Suprapubic skin (tissue), 4 donors: ENCODE results near the gene PCGF3.

Experiments used
- CTCF ChIP-seq, 2 donors: fragments of 200-600 bp in 1 of 2; fragments of 450-650 bp in 1 of 2; sonication (generic) in 1 of 2; IDR thresholded peaks; one replicate each; pipeline ENCODE4 v1.5.1; 2016 to 2019; ENCODE audit warnings: antibody characterized with exemption in 2 of 2, mild to moderate bottlenecking in 1 of 2, moderate library complexity in 1 of 2
- EP300 ChIP-seq: sonication (generic); formaldehyde crosslinking; IDR thresholded peaks from one replicate; pipeline ENCODE4 v1.6.1; 2017; ENCODE audit warnings: antibody characterized with exemption
- POLR2A ChIP-seq, 2 donors: fragments of 450-650 bp; IDR thresholded peaks; one replicate each; pipeline ENCODE4 v1.6.1; 2017; ENCODE audit warnings: antibody characterized with exemption in 2 of 2, mild to moderate bottlenecking in 2 of 2, moderate library complexity in 2 of 2
- POLR2AphosphoS5 ChIP-seq, 3 donors: sonication (generic); formaldehyde crosslinking; IDR thresholded peaks; one replicate each; pipeline ENCODE4 v1.6.1; 2017; ENCODE audit warnings: antibody characterized with exemption in 3 of 3

GRCh38 chr4:761086-761485, 55.5 kb downstream of the PCGF3 start:
- TF ChIP-seq POLR2AphosphoS5 (IDR thresholded peaks at IDR 0.05) (no peak), CTCF (IDR thresholded peaks at IDR 0.05) (no peak), POLR2A (IDR thresholded peaks at IDR 0.05) (no peak), EP300 (no peak)
